Measurements from ENCODE around the gene BAG5. TPM values are rescaled to one million over a fixed set of nuclear protein-coding genes. Genes with fewer than 3 reads are reported as not detected.

Gene BAG5
- total RNA-seq, 1 donor from 2014 or later: 28.8 TPM

- DNase-seq (no peak), ATAC-seq (ENCODE audit: low read depth) (no peak)
- Mint-ChIP-seq H3K9me3 (no peaks in the 10 kb centered on the region), H3K27ac (no peak overlapping the region), H3K4me3 (no peak overlapping the region), H3K27me3 (peaks cover 1% of the 10 kb centered on the region), H3K36me3 (ENCODE audit: low read depth) (no peaks in the 10 kb centered on the region), H3K4me1 (peaks cover 2% of the 10 kb centered on the region)
- ChIA-PET CTCF (interaction anchor here (7.0 kb wide), 1 partner anchor 23 kb away, joined by 70 read pairs; no protein-coding TSS in a partner anchor), POLR2A (interaction anchor here (0.5 to 0.6 kb wide), 2 partner anchors 96 to 152 kb away, joined by 4 to 11 read pairs; no protein-coding TSS in a partner anchor)
- intact Hi-C loops (cut with micrococcal nuclease): no loop called here
- TF ChIP-seq CTCF (IDR thresholded peaks at IDR 0.05): no peak
Measured at GRCh38 chr14:103543140-103543539, 19.3 kb downstream of the BAG5 start.

DNA sequence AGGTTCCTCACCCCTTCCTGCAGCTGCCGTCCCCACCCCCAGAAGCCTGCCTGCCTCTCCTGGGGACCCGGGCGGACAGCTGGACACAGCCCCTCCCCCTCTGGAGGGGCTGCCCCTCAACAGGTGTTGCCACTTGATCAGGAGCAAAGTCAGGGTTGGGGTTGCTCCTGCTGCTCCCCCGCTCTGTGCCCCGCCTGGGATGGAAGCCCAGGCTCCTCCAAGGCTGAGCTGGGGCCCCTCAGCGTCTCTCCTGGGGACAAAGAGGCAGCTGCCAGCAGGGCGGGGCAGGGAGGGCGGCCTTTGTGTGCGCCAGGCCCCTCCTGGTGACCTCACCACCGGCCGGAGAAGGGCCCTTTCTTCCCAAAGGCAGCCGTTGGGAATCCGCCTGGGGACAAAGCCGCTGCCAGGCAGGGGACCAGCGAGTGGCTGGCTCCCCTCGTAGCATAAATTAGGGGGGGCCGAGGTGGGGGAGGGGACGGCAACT lies 19.8 kb downstream of the BAG5 start:
- peaks cover 2% of the 10 kb centered on the region for H3K4me1 Mint-ChIP-seq
- peaks cover 1% of the 10 kb centered on the region for H3K27me3 Mint-ChIP-seq
- ATAC-seq (ENCODE audit: low read depth) (no peak), DNase-seq (no peak)
- no peaks in the 10 kb centered on the region for H3K9me3 Mint-ChIP-seq
- ChIA-PET POLR2A (interaction anchor here (0.6 to 1.3 kb wide), 2 partner anchors 15 to 96 kb away, joined by 3 to 11 read pairs; no protein-coding TSS in a partner anchor), CTCF (interaction anchor here (7.0 kb wide), 1 partner anchor 22 kb away, joined by 70 read pairs; no protein-coding TSS in a partner anchor)
- intact Hi-C loops (cut with micrococcal nuclease): no loop called here
- H3K36me3 Mint-ChIP-seq (ENCODE audit: low read depth): no peaks in the 10 kb centered on the region
- no peak overlapping the region for H3K27ac Mint-ChIP-seq
- no peak for TF ChIP-seq CTCF (IDR thresholded peaks at IDR 0.05)
- H3K4me3 Mint-ChIP-seq: no peak overlapping the region

GRCh38 chr14:103541709-103542604 lies 20.5 kb downstream of the BAG5 start:
- CTCF ChIA-PET: interaction anchor here (1.1 kb wide), 1 partner anchor 23 kb away, joined by 3 read pairs; no protein-coding TSS in a partner anchor

DNA sequence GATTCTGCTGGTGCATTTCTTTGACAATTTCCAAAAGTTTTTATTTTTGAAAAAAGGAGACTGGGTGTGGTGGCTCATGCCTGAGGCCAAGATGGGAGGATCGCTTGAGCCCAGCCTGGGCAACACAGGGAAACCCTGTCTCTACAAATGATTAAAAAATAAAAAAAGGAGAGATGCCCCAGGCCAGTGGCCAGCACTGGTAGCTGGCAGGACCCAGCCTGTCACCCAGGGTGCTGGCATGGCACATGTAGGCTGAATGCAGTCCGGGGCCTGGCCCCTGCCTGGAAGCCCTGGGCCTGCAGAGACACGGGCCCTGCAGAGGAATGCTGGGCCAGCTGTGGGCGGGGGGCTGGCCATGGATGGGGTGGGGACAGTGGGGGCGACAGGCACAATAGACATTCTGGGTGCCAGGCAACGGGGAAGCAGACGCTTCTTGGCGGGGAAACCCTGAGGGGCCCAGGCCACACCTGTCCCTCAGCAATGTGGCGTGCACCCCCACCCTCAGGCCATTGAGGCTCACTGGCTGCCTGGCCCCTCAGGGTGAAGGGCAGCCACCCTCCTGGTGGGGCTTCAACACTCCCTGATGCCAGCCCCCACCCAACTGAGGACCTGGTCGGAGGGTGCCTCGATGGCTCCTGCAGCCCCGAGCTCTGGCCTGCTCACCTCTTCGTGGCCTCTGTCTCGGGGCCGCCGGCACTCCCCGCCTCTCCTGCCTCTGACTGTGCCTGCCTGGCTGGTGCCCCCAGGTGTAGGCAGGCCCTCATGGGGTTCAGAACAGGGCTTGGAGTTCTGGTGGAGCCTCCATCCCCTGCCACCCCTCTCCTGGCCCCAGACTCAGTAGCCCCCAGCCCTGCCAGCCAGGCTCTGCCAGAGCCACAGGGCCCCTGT lies 21.4 kb downstream of the BAG5 start:
- no peak for DNase-seq
- Mint-ChIP-seq H3K4me1 (no peaks in the 10 kb centered on the region), H3K27ac (no peak overlapping the region), H3K27me3 (peaks cover 1% of the 10 kb centered on the region), H3K36me3 (ENCODE audit: low read depth) (peaks cover 3% of the 10 kb centered on the region), H3K4me3 (no peak overlapping the region), H3K9me3 (no peaks in the 10 kb centered on the region)
- no peak for TF ChIP-seq CTCF (IDR thresholded peaks at IDR 0.05)
- intact Hi-C loops (cut with micrococcal nuclease): no loop called here
- ATAC-seq (ENCODE audit: low read depth): no peak
- ChIA-PET POLR2A (interaction anchor here (1.3 kb wide), 2 partner anchors 8 to 13 kb away, joined by 3 read pairs; no protein-coding TSS in a partner anchor), CTCF (interaction anchor here (1.1 to 1.5 kb wide), 2 partner anchors 22 to 23 kb away, joined by 3 to 5 read pairs; no protein-coding TSS in a partner anchor)

More at GRCh38 chr14:103541709-103542604, 20.5 kb downstream of the BAG5 start:
- no peak for DNase-seq
- H3K36me3 Mint-ChIP-seq (ENCODE audit: low read depth): peaks cover under 1% of the 10 kb centered on the region
- H3K9me3 Mint-ChIP-seq: no peaks in the 10 kb centered on the region
- no peak overlapping the region for H3K4me3 Mint-ChIP-seq
- H3K27ac Mint-ChIP-seq: no peak overlapping the region
- peaks cover 1% of the 10 kb centered on the region for H3K27me3 Mint-ChIP-seq
- intact Hi-C loops (cut with micrococcal nuclease): no loop called here
- no peak for TF ChIP-seq CTCF (IDR thresholded peaks at IDR 0.05)
- POLR2A ChIA-PET: interaction anchor here (1.3 kb wide), 1 partner anchor 14 kb away, joined by 3 read pairs; no protein-coding TSS in a partner anchor
- peaks cover 2% of the 10 kb centered on the region for H3K4me1 Mint-ChIP-seq
- ATAC-seq (ENCODE audit: low read depth): no peak
